ENCODE results near the gene IL1RAP.

IL1RAP gene

DNA sequence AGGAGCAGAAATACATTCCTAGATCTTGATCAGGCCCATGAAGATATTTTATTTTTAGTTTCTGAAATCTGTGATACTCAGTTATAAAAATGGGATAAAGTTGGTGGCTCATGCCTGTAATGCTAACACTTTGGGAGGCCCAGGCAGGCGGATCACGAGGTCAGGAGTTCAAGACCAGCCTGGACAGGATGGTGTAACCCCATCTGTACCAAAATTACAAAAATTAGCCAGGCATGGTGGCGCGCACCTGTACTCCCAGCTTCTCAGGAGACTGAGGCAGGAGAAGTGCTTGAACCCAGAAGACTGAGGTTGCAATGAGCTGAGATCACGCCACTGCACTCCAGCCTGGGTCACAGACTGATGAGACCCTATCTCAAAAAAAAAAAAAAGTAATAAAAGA is 105.5 kb downstream of the IL1RAP start:
- no peak overlapping the region for H3K9ac ChIP-seq (ENCODE audit: low read length)
- H3K4me1 ChIP-seq (ENCODE audit: insufficient read depth, low read length), result no peaks in the 10 kb centered on the region
- H3K9me3 ChIP-seq (ENCODE audit: low read length), result no peaks in the 10 kb centered on the region
- no peaks in the 10 kb centered on the region for H3K36me3 ChIP-seq (ENCODE audit: insufficient read depth, low read length)
- no peak overlapping the region for H3K27ac ChIP-seq (ENCODE audit: low read depth, low read length)
- H3K4me3 ChIP-seq (ENCODE audit: low read depth in 1 of 2, low read length in 2 of 2), result no peak overlapping the region
- H3K27me3 ChIP-seq (ENCODE audit: control insufficient read depth in 1 of 2, insufficient read depth in 2 of 2, low read length in 2 of 2), result no peaks in the 10 kb centered on the region

DNA sequence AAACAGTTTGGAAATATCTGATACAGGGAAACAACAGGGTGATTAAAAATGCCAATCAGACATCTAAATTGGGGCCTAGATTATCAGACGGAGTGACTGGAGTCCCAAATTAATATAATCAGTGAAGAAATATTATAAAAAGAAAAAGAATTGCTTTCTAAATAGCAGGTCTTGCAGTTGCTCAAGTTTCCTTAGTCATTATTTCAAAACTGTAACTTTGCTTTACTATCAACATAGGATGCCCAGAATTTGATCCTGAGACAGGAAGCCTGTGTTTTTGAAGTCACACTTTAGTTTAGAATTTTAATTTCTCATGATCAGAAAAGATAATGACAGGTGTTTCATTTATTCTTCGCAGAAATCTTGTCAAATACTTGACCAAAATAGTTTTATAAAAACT is 105.9 kb downstream of the IL1RAP start:
- no peaks in the 10 kb centered on the region for H3K27me3 ChIP-seq (ENCODE audit: control insufficient read depth in 1 of 2, insufficient read depth in 2 of 2, low read length in 2 of 2)
- H3K36me3 ChIP-seq (ENCODE audit: insufficient read depth, low read length), result no peaks in the 10 kb centered on the region
- H3K4me3 ChIP-seq (ENCODE audit: low read depth in 1 of 2, low read length in 2 of 2), result no peak overlapping the region
- no peak overlapping the region for H3K27ac ChIP-seq (ENCODE audit: low read depth, low read length)
- H3K4me1 ChIP-seq (ENCODE audit: insufficient read depth, low read length), result no peaks in the 10 kb centered on the region
- H3K9me3 ChIP-seq (ENCODE audit: low read length), result no peaks in the 10 kb centered on the region
- no peak overlapping the region for H3K9ac ChIP-seq (ENCODE audit: low read length)

GRCh38 chr3:190620886-190621608 is 107.2 kb downstream of the IL1RAP start:
- Histone ChIP-seq H3K4me3 (ENCODE audit: low read depth in 1 of 2, low read length in 2 of 2) (no peak overlapping the region), H3K27ac (ENCODE audit: low read depth, low read length) (no peak overlapping the region), H3K9me3 (ENCODE audit: low read length) (no peaks in the 10 kb centered on the region), H3K4me1 (ENCODE audit: insufficient read depth, low read length) (no peaks in the 10 kb centered on the region), H3K27me3 (ENCODE audit: control insufficient read depth in 1 of 2, insufficient read depth in 2 of 2, low read length in 2 of 2) (no peaks in the 10 kb centered on the region), H3K9ac (ENCODE audit: low read length) (no peak overlapping the region), H3K36me3 (ENCODE audit: insufficient read depth, low read length) (no peaks in the 10 kb centered on the region)

- Histone ChIP-seq H3K27ac (ENCODE audit: low read depth, low read length) (no peak overlapping the region), H3K9me3 (ENCODE audit: low read length) (no peaks in the 10 kb centered on the region)
Observed at GRCh38 chr3:190621927-190622326, 108.0 kb downstream of the IL1RAP start.

GRCh38 chr3:190624282-190624681 is 110.4 kb downstream of the IL1RAP start:
- Histone ChIP-seq H3K4me3 (ENCODE audit: low read depth in 1 of 2, low read length in 2 of 2) (no peak overlapping the region), H3K9ac (ENCODE audit: low read length) (no peak overlapping the region), H3K27me3 (ENCODE audit: control insufficient read depth in 1 of 2, insufficient read depth in 2 of 2, low read length in 2 of 2) (no peaks in the 10 kb centered on the region), H3K36me3 (ENCODE audit: insufficient read depth, low read length) (no peaks in the 10 kb centered on the region), H3K4me1 (ENCODE audit: insufficient read depth, low read length) (no peaks in the 10 kb centered on the region), H3K9me3 (ENCODE audit: low read length) (no peaks in the 10 kb centered on the region), H3K27ac (ENCODE audit: low read depth, low read length) (no peak overlapping the region)

More at GRCh38 chr3:190621927-190622326, 108.0 kb downstream of the IL1RAP start:
- Histone ChIP-seq H3K9ac (ENCODE audit: low read length) (no peak overlapping the region), H3K4me3 (ENCODE audit: low read depth in 1 of 2, low read length in 2 of 2) (no peak overlapping the region), H3K27me3 (ENCODE audit: control insufficient read depth in 1 of 2, insufficient read depth in 2 of 2, low read length in 2 of 2) (no peaks in the 10 kb centered on the region), H3K4me1 (ENCODE audit: insufficient read depth, low read length) (no peaks in the 10 kb centered on the region), H3K36me3 (ENCODE audit: insufficient read depth, low read length) (no peaks in the 10 kb centered on the region)

- Histone ChIP-seq H3K9me3 (ENCODE audit: low read length) (no peaks in the 10 kb centered on the region), H3K4me3 (ENCODE audit: low read depth in 1 of 2, low read length in 2 of 2) (no peak overlapping the region), H3K27ac (ENCODE audit: low read depth, low read length) (no peak overlapping the region), H3K4me1 (ENCODE audit: insufficient read depth, low read length) (no peaks in the 10 kb centered on the region), H3K9ac (ENCODE audit: low read length) (no peak overlapping the region), H3K36me3 (ENCODE audit: insufficient read depth, low read length) (no peaks in the 10 kb centered on the region), H3K27me3 (ENCODE audit: control insufficient read depth in 1 of 2, insufficient read depth in 2 of 2, low read length in 2 of 2) (no peaks in the 10 kb centered on the region)
Observed at GRCh38 chr3:190626951-190627620, 113.2 kb downstream of the IL1RAP start.

GRCh38 chr3:190629088-190629487 is 115.2 kb downstream of the IL1RAP start:
- H3K27ac ChIP-seq (ENCODE audit: low read depth, low read length), result no peak overlapping the region
- no peaks in the 10 kb centered on the region for H3K27me3 ChIP-seq (ENCODE audit: control insufficient read depth in 1 of 2, insufficient read depth in 2 of 2, low read length in 2 of 2)

DNA sequence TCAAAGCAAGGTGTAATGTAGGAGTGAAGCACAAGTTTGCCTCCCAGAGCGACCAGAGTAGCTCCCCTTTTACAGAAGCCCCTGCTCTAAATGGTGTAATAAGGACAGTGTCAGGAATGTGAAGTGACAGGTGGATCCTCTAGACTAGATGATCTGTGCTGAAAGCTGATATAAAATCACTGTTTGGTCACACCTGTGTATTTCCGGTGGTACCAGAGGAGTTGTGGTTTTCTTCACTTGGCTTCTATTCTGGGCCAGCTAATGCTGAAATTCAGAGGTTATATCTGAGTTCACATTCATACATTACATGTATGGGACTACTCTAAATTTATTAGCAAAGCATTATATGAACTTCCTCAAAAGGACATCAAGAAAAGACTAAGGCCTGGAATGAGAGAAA is 117.4 kb downstream of the IL1RAP start:
- H3K27ac ChIP-seq (ENCODE audit: low read depth, low read length), result no peak overlapping the region
- no peaks in the 10 kb centered on the region for H3K9me3 ChIP-seq (ENCODE audit: low read length)
- no peaks in the 10 kb centered on the region for H3K27me3 ChIP-seq (ENCODE audit: control insufficient read depth in 1 of 2, insufficient read depth in 2 of 2, low read length in 2 of 2)
- H3K9ac ChIP-seq (ENCODE audit: low read length), result no peak overlapping the region
- no peaks in the 10 kb centered on the region for H3K36me3 ChIP-seq (ENCODE audit: insufficient read depth, low read length)
- H3K4me3 ChIP-seq (ENCODE audit: low read depth in 1 of 2, low read length in 2 of 2), result no peak overlapping the region
- no peaks in the 10 kb centered on the region for H3K4me1 ChIP-seq (ENCODE audit: insufficient read depth, low read length)

More at GRCh38 chr3:190629088-190629487, 115.2 kb downstream of the IL1RAP start:
- H3K36me3 ChIP-seq (ENCODE audit: insufficient read depth, low read length), result no peaks in the 10 kb centered on the region
- no peaks in the 10 kb centered on the region for H3K4me1 ChIP-seq (ENCODE audit: insufficient read depth, low read length)
- H3K9me3 ChIP-seq (ENCODE audit: low read length), result no peaks in the 10 kb centered on the region
- no peak overlapping the region for H3K9ac ChIP-seq (ENCODE audit: low read length)
- no peak overlapping the region for H3K4me3 ChIP-seq (ENCODE audit: low read depth in 1 of 2, low read length in 2 of 2)

DNA sequence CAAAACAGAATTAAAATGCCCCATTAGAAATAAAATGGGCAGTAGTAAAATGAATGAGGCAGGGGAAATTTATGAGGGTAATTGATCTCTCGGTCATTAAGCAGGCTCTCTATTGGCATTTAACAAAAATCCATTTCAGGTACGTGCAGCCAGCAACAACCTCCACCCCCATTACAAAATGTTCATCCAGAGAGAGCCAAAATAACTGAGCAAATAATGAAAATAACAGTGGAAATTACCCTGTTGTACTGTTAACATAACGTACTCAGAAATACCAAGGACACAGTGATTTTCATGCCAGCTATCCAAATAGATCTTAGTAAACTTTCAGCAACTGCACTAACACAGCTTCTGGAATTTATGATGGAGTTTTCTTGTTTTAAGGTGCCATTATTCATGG is 127.7 kb downstream of the IL1RAP start:
- Histone ChIP-seq H3K4me1 (ENCODE audit: insufficient read depth, low read length) (no peaks in the 10 kb centered on the region), H3K27me3 (ENCODE audit: control insufficient read depth in 1 of 2, insufficient read depth in 2 of 2, low read length in 2 of 2) (no peaks in the 10 kb centered on the region), H3K27ac (ENCODE audit: low read depth, low read length) (no peak overlapping the region), H3K9me3 (ENCODE audit: low read length) (no peaks in the 10 kb centered on the region), H3K9ac (ENCODE audit: low read length) (no peak overlapping the region), H3K36me3 (ENCODE audit: insufficient read depth, low read length) (no peaks in the 10 kb centered on the region), H3K4me3 (ENCODE audit: low read depth in 1 of 2, low read length in 2 of 2) (no peak overlapping the region)

GRCh38 chr3:190642016-190642415 is 128.1 kb downstream of the IL1RAP start:
- no peaks in the 10 kb centered on the region for H3K36me3 ChIP-seq (ENCODE audit: insufficient read depth, low read length)
- no peaks in the 10 kb centered on the region for H3K4me1 ChIP-seq (ENCODE audit: insufficient read depth, low read length)
- H3K9me3 ChIP-seq (ENCODE audit: low read length), result no peaks in the 10 kb centered on the region
- no peaks in the 10 kb centered on the region for H3K27me3 ChIP-seq (ENCODE audit: control insufficient read depth in 1 of 2, insufficient read depth in 2 of 2, low read length in 2 of 2)
- H3K9ac ChIP-seq (ENCODE audit: low read length), result no peak overlapping the region
- H3K27ac ChIP-seq (ENCODE audit: low read depth, low read length), result no peak overlapping the region
- no peak overlapping the region for H3K4me3 ChIP-seq (ENCODE audit: low read depth in 1 of 2, low read length in 2 of 2)

DNA sequence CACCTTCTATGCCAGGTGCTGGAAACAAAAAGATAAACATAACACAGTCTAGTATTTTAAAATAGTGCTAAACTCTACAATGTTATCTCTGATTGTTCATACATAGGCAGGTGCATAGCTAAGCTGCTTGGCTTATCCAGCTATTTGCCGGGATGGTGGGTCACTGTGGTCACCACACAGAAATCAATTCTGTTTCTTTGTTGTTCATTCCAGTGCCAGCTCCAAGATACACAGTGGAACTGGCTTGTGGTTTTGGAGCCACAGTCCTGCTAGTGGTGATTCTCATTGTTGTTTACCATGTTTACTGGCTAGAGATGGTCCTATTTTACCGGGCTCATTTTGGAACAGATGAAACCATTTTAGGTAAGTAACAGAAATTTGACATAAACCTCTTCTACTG is 130.2 kb downstream of the IL1RAP start:
- Histone ChIP-seq H3K27me3 (ENCODE audit: control insufficient read depth in 1 of 2, insufficient read depth in 2 of 2, low read length in 2 of 2) (no peaks in the 10 kb centered on the region), H3K36me3 (ENCODE audit: insufficient read depth, low read length) (no peaks in the 10 kb centered on the region), H3K4me3 (ENCODE audit: low read depth in 1 of 2, low read length in 2 of 2) (no peak overlapping the region), H3K9me3 (ENCODE audit: low read length) (no peaks in the 10 kb centered on the region), H3K4me1 (ENCODE audit: insufficient read depth, low read length) (no peaks in the 10 kb centered on the region), H3K9ac (ENCODE audit: low read length) (no peak overlapping the region), H3K27ac (ENCODE audit: low read depth, low read length) (no peak overlapping the region)

DNA sequence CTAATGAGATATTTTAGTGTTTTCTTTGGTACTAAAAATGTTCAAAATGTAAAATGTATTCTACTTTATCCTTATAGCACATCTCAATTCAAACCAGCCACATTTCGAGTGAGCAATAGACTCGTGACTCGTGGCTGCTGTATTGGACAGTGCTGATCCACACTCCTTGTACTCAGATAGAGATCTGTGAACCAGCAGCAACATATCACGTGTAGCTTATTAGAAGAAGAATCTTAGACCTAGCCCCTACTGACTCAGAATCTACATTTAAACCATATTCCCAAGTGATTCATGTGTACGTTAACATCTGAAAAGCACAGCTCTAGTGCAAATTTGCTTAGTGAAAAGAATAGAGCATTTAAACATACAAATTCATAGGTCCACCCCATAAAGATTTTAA is 130.9 kb downstream of the IL1RAP start:
- no peak overlapping the region for H3K9ac ChIP-seq (ENCODE audit: low read length)
- H3K27ac ChIP-seq (ENCODE audit: low read depth, low read length), result no peak overlapping the region
- H3K4me1 ChIP-seq (ENCODE audit: insufficient read depth, low read length), result no peaks in the 10 kb centered on the region
- H3K9me3 ChIP-seq (ENCODE audit: low read length), result no peaks in the 10 kb centered on the region
- no peaks in the 10 kb centered on the region for H3K27me3 ChIP-seq (ENCODE audit: control insufficient read depth in 1 of 2, insufficient read depth in 2 of 2, low read length in 2 of 2)
- no peaks in the 10 kb centered on the region for H3K36me3 ChIP-seq (ENCODE audit: insufficient read depth, low read length)
- no peak overlapping the region for H3K4me3 ChIP-seq (ENCODE audit: low read depth in 1 of 2, low read length in 2 of 2)

Data from muscle layer of colon (tissue), 2 donors.